Liver (tissue), 3 donors: ENCODE data around the gene PCDHGB5.

Experiments used
- JUND ChIP-seq, 2 donors: IDR thresholded peaks; 2 replicates each; pipeline ENCODE4 v1.6.1; 2016; ENCODE audit warnings: antibody characterized with exemption in 2 of 2
- TAF1 ChIP-seq: conservative IDR thresholded peaks from 2 replicates; pipeline ENCODE4 v1.6.1; 2016; ENCODE audit warnings: antibody characterized with exemption, mild to moderate bottlenecking
- TF ChIP-seq, protein P1 (sequence below): fragments of 150-350 bp; IDR thresholded peaks from 2 replicates; pipeline ENCODE4 v1.5.1; 2017; ENCODE audit warnings: improper control_type of control experiment, low read depth, low read length; ENCODE audit not compliant: missing input control
- donor health status: healthy.
- donor health status: healthy.

DNA sequence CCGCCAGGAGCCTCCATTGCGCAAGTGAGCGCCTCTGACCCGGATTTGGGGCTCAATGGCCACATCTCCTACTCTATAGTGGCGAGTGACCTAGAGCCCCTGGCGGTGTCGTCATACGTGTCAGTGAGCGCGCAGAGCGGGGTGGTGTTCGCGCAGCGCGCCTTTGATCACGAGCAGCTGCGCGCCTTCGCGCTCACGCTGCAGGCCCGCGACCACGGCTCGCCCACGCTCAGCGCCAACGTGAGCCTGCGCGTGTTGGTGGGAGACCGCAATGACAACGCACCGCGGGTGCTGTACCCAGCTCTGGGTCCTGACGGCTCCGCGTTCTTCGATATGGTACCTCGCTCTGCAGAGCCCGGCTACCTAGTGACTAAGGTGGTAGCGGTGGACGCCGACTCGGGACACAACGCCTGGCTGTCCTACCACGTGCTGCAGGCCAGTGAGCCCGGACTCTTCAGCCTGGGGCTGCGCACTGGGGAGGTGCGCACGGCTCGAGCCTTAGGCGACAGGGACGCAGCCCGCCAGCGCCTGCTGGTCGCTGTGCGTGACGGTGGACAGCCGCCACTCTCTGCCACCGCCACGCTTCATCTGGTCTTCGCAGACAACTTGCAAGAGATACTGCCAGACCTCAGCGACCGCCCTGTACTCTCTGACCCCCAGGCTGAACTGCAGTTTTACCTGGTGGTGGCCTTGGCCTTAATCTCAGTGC, 12.0 kb downstream of the PCDHGB5 start:
- no peak for TF ChIP-seq JUND (IDR thresholded peaks at IDR 0.05)
- TF ChIP-seq, protein P1, sequence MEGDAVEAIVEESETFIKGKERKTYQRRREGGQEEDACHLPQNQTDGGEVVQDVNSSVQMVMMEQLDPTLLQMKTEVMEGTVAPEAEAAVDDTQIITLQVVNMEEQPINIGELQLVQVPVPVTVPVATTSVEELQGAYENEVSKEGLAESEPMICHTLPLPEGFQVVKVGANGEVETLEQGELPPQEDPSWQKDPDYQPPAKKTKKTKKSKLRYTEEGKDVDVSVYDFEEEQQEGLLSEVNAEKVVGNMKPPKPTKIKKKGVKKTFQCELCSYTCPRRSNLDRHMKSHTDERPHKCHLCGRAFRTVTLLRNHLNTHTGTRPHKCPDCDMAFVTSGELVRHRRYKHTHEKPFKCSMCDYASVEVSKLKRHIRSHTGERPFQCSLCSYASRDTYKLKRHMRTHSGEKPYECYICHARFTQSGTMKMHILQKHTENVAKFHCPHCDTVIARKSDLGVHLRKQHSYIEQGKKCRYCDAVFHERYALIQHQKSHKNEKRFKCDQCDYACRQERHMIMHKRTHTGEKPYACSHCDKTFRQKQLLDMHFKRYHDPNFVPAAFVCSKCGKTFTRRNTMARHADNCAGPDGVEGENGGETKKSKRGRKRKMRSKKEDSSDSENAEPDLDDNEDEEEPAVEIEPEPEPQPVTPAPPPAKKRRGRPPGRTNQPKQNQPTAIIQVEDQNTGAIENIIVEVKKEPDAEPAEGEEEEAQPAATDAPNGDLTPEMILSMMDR: no peak
- TF ChIP-seq TAF1: no peak
